Endothelial cell of umbilical vein (primary cell): ENCODE measurements around the gene DLEU7. TPM values are rescaled to one million over a fixed set of nuclear protein-coding genes. Genes with fewer than 3 reads are reported as not detected.

Experiments used
- BruUV-seq: library from RNA; stranded (reverse); fragments of 400-500 nt; replicated peaks from 2 replicates; lab custom pipeline; 2021; lab: Mats Ljungman, UMichigan
- CTCF ChIA-PET: fragments of 300-600, 350-600 bp; sonication (Branson Sonifier 250); formaldehyde crosslinking; loops from one replicate; lab custom pipeline; 2021; ENCODE audit warnings: antibody characterized with exemption, inconsistent platforms; lab: Charles Lee
- POLR2A ChIA-PET: fragments of 300-600, 350-600 bp; sonication (Branson Sonifier 250); formaldehyde crosslinking; loops from one replicate; lab custom pipeline; 2021; ENCODE audit warnings: antibody characterized with exemption, inconsistent platforms; lab: Charles Lee
- DNase-seq: peaks from one replicate; pipeline ENCODE4 v3.0.0-alpha.2; 2011; ENCODE audit warnings: low read depth, low spot score
- FAIRE-seq: peaks from 2 replicates; lab custom pipeline; 2011; peaks lifted over from hg19 to GRCh38; lab: Jason Lieb, UNC
- H2AFZ ChIP-seq: 2 replicates; pipeline ENCODE4 v1.6.0; 2012; ENCODE audit warnings: low read depth, low read length, control low read depth, inconsistent platforms
- H3K27ac ChIP-seq: 2 replicates; pipeline ENCODE4 v1.5.1; 2011; ENCODE audit warnings: low read depth, mild to moderate bottlenecking, control low read depth, low read length, moderate library complexity; ENCODE audit not compliant: insufficient read depth
- H3K27me3 ChIP-seq, 2 experiments: 2 replicates each; pipeline versions ENCODE4 v1.6.0 to v1.6.1; 2011; ENCODE audit warnings: low read length in 2 of 2, mixed read lengths in 1 of 2; ENCODE audit not compliant: control insufficient read depth in 2 of 2, insufficient read depth in 2 of 2
- H3K36me3 ChIP-seq, 2 experiments: 2 replicates in 1 of 2; 3 replicates in 1 of 2; pipeline ENCODE4 v1.5.1; 2011; ENCODE audit warnings: low read length in 2 of 2, mild to moderate bottlenecking in 1 of 2, moderate library complexity in 1 of 2; ENCODE audit not compliant: control insufficient read depth in 2 of 2, insufficient read depth in 2 of 2; ENCODE audit errors: extremely low read depth in 1 of 2
- H3K4me1 ChIP-seq: 3 replicates; pipeline ENCODE4 v1.5.1; 2011; ENCODE audit warnings: mild to moderate bottlenecking, low read length; ENCODE audit not compliant: control insufficient read depth, insufficient read depth; ENCODE audit errors: extremely low read depth
- H3K4me2 ChIP-seq: 2 replicates; pipeline ENCODE4 v1.6.1; 2011; ENCODE audit warnings: low read length, control low read depth, mixed read lengths; ENCODE audit not compliant: insufficient read depth
- H3K4me3 ChIP-seq, 3 experiments: fragments of 200-600 bp in 1 of 3; sonication (generic), shearing (Covaris generic) in 1 of 3; replicated peaks in 1 of 3; 2 replicates each; pipeline ENCODE4 v1.5.1; 2011 to 2016; ENCODE audit warnings: control low read depth in 3 of 3, low read length in 3 of 3, mild to moderate bottlenecking in 2 of 3, inconsistent platforms in 1 of 3, low read depth in 1 of 3, moderate library complexity in 1 of 3; ENCODE audit not compliant: insufficient read depth in 1 of 3
- H3K79me2 ChIP-seq: 2 replicates; pipeline ENCODE4 v1.6.0; 2012; ENCODE audit warnings: low read length, inconsistent platforms; ENCODE audit not compliant: control insufficient read depth, insufficient read depth
- H3K9ac ChIP-seq: replicated peaks from 2 replicates; pipeline ENCODE3; 2011; ENCODE audit warnings: low read length, control low read depth; ENCODE audit not compliant: insufficient read depth; ENCODE audit errors: extremely low read depth
- H3K9me1 ChIP-seq: replicated peaks from 3 replicates; pipeline ENCODE4 v1.6.0; 2011; ENCODE audit warnings: mild to moderate bottlenecking, low read length; ENCODE audit not compliant: control insufficient read depth, insufficient read depth; ENCODE audit errors: extremely low read depth
- H3K9me3 ChIP-seq: replicated peaks from 2 replicates; pipeline ENCODE4 v1.5.1; 2012; ENCODE audit warnings: low read length, inconsistent platforms; ENCODE audit not compliant: control insufficient read depth, insufficient read depth
- H4K20me1 ChIP-seq: replicated peaks from 2 replicates; pipeline ENCODE3; 2011; ENCODE audit warnings: mild to moderate bottlenecking, low read length; ENCODE audit not compliant: control insufficient read depth, insufficient read depth; ENCODE audit errors: extremely low read depth
- EZH2 ChIP-seq: IDR thresholded peaks from 2 replicates; pipeline ENCODE4 v1.6.1; 2012; ENCODE audit warnings: borderline replicate concordance, low read depth, mild to moderate bottlenecking, moderate library complexity, low read length, inconsistent platforms; ENCODE audit not compliant: severe bottlenecking
- FOS ChIP-seq: IDR thresholded peaks from 2 replicates; pipeline ENCODE4 v1.6.1; 2011; ENCODE audit warnings: mild to moderate bottlenecking, low read length, moderate library complexity, borderline replicate concordance; ENCODE audit not compliant: insufficient read depth
- GATA2 ChIP-seq: IDR thresholded peaks from 2 replicates; pipeline ENCODE4 v1.7.0; 2011; ENCODE audit warnings: low read depth, mild to moderate bottlenecking, moderate library complexity, mixed read lengths, low read length; ENCODE audit not compliant: insufficient read length, insufficient read depth
- JUN ChIP-seq: IDR thresholded peaks from 2 replicates; pipeline ENCODE4 v1.6.1; 2011; ENCODE audit warnings: borderline replicate concordance, low read depth; ENCODE audit not compliant: insufficient read length, insufficient read depth
- MYC ChIP-seq: IDR thresholded peaks from one replicate; pipeline ENCODE4 v1.6.1; 2011; ENCODE audit warnings: mild to moderate bottlenecking, low read depth, low read length
- POLR2A ChIP-seq: IDR thresholded peaks from 2 replicates; pipeline ENCODE4 v1.6.1; 2012; ENCODE audit warnings: low read depth, mild to moderate bottlenecking, control low read depth, low read length
- POLR2AphosphoS5 ChIP-seq: IDR thresholded peaks from 2 replicates; pipeline ENCODE4 v1.6.1; 2012; ENCODE audit warnings: low read depth, mild to moderate bottlenecking, control low read depth, low read length, moderate library complexity; ENCODE audit not compliant: insufficient read depth
- dilution Hi-C: fragments of 300-500 bp; cut with MboI; formaldehyde crosslinking; loops from one replicate; pipeline ENCODE4 v1.15.0; 2019; ENCODE audit warnings: low sequenced_read_pairs; ENCODE audit not compliant: extremely low pct_ligation_motif_present
- intact Hi-C: fragments of 100-400 bp; cut with micrococcal nuclease; formaldehyde crosslinking; loops from one replicate; pipeline ENCODE4 v1.10.0; 2022
- polyA plus RNA-seq, 4 experiments: library from polyadenylated mRNA; depleted of rRNA in 3 of 4; stranded (reverse) in 3 of 4; unstranded in 1 of 4; fragments of >200 nt; gene quantifications; 2 replicates each; pipeline versions ENCODE4 v1.2.1 to v1.2.3, GENCODE V29; 2011 to 2012; ENCODE audit warnings: missing spikeins in 1 of 4
- total RNA-seq: library from RNA; stranded (reverse); gene quantifications from 2 replicates; pipeline ENCODE4 v1.2.3, GENCODE V29; 2021
- TF ChIP-seq, protein P1 (sequence below): IDR thresholded peaks from 2 replicates; pipeline ENCODE4 v1.6.1; 2011; ENCODE audit not compliant: insufficient read depth, insufficient read length
- TF ChIP-seq, protein P2 (sequence below), 2 donors: IDR thresholded peaks; 1 replicate in 1 of 2; 2 replicates in 1 of 2; pipeline ENCODE4 v1.5.1; 2011; ENCODE audit warnings: low read length in 2 of 2, mild to moderate bottlenecking in 2 of 2, moderate library complexity in 2 of 2, control low read depth in 1 of 2, inconsistent platforms in 1 of 2, low read depth in 1 of 2; ENCODE audit not compliant: insufficient read depth in 1 of 2; ENCODE audit errors: extremely low read depth in 1 of 2

The DLEU7 gene
- total and polyA plus RNA-seq, 2 donors (not counting 3 experiments of a cell fraction or from before 2014, with no cell fraction given), result not detected

DNA sequence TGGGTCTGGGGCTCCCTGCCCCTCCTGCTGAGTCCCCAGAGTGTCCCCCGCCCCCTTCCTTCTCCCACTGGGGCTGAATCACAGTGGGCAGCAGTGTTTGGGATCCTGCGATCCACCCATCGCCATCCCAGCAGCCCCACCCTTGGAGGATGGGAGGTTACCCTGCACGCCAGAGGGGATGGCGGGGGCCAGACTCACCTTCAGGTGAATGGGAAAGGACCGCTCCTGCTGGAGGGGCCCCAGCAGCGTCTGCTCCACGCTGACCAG lies 569 bp downstream of the DLEU7 start:
- Histone ChIP-seq H4K20me1 (no peaks in the 10 kb centered on the region), H3K9me3 (no peaks in the 10 kb centered on the region), H3K9ac (no peak overlapping the region), H3K79me2 (no peaks in the 10 kb centered on the region), H3K4me1 (no peaks in the 10 kb centered on the region), H3K9me1 (no peaks in the 10 kb centered on the region), H3K27me3 (peaks cover 25 to 39% of the 10 kb centered on the region in 2 experiments), H3K36me3 (no peaks in the 10 kb centered on the region), H3K27ac (no peak overlapping the region), H3K4me2 (no peak overlapping the region), H3K4me3 (no peak overlapping the region), H2AFZ (no peak overlapping the region)
- CTCF ChIA-PET, result no interaction called here
- TF ChIP-seq FOS, result no peak
- no peak for TF ChIP-seq POLR2A
- TF ChIP-seq, protein P1, sequence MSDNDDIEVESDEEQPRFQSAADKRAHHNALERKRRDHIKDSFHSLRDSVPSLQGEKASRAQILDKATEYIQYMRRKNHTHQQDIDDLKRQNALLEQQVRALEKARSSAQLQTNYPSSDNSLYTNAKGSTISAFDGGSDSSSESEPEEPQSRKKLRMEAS, result no peak
- no peak for TF ChIP-seq GATA2
- TF ChIP-seq EZH2, result no peak
- TF ChIP-seq, protein P2, sequence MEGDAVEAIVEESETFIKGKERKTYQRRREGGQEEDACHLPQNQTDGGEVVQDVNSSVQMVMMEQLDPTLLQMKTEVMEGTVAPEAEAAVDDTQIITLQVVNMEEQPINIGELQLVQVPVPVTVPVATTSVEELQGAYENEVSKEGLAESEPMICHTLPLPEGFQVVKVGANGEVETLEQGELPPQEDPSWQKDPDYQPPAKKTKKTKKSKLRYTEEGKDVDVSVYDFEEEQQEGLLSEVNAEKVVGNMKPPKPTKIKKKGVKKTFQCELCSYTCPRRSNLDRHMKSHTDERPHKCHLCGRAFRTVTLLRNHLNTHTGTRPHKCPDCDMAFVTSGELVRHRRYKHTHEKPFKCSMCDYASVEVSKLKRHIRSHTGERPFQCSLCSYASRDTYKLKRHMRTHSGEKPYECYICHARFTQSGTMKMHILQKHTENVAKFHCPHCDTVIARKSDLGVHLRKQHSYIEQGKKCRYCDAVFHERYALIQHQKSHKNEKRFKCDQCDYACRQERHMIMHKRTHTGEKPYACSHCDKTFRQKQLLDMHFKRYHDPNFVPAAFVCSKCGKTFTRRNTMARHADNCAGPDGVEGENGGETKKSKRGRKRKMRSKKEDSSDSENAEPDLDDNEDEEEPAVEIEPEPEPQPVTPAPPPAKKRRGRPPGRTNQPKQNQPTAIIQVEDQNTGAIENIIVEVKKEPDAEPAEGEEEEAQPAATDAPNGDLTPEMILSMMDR (IDR thresholded peaks at IDR 0.05; ENCODE audit: extremely low read depth in 1 of 2, insufficient read depth in 1 of 2, low read depth in 1 of 2, low read length in 2 of 2), result no peak
- TF ChIP-seq POLR2AphosphoS5, result no peak
- no peak for TF ChIP-seq JUN
- no peak for TF ChIP-seq MYC
- dilution Hi-C loops (no loop called here), intact Hi-C loops (no loop called here)
- DNase-seq (no peak), FAIRE-seq (no peak)
- BruUV-seq, result no TSS peak
- POLR2A ChIA-PET, result no interaction called here
